IMR-90 (cell line): ENCODE results near the gene AKR1C4. TPM values are rescaled to one million over a fixed set of nuclear protein-coding genes. Genes with fewer than 3 reads are reported as not detected.

ENCODE experiments used
- ATAC-seq: fragments of 200-7000 bp; cut with Tn5 transposase; 2 replicates; pipeline ENCODE4 v1.9.1; 2020; ENCODE audit warnings: low read depth, mild to moderate bottlenecking, moderate library complexity
- BruUV-seq: library from RNA; stranded (reverse); fragments of 400-500 nt; replicated peaks from 2 replicates; lab custom pipeline; 2021; lab: Mats Ljungman, UMichigan
- CTCF ChIA-PET: fragments of 300-600 bp; formaldehyde crosslinking; extraction: SDS; loops from one replicate; lab custom pipeline; 2021; ENCODE audit warnings: antibody characterized with exemption; lab: Yijun Ruan, JAX
- POLR2A ChIA-PET: fragments of 300-600 bp; sonication (Branson Sonifier 250); formaldehyde crosslinking; loops from one replicate; lab custom pipeline; 2022; ENCODE audit warnings: antibody characterized with exemption; ENCODE audit not compliant: unreplicated experiment; lab: Charles Lee
- DNase-seq: peaks from one replicate; pipeline ENCODE4 v3.0.0; 2013
- H2AFZ ChIP-seq: replicated peaks from 2 replicates; pipeline ENCODE3; 2013; ENCODE audit warnings: low read length, mild to moderate bottlenecking; ENCODE audit not compliant: poor library complexity
- H2AK5ac ChIP-seq: 2 replicates; pipeline ENCODE4 v1.6.1; 2013; ENCODE audit warnings: low read depth, low read length, inconsistent platforms
- H2AK9ac ChIP-seq: replicated peaks from 2 replicates; pipeline ENCODE3; 2013; ENCODE audit warnings: mild to moderate bottlenecking, low read depth, low read length, moderate library complexity; ENCODE audit not compliant: poor library complexity
- H2BK120ac ChIP-seq: 2 replicates; pipeline ENCODE4 v1.6.1; 2013; ENCODE audit warnings: low read depth, low read length, inconsistent platforms
- H2BK15ac ChIP-seq: 3 replicates; pipeline ENCODE4 v1.6.1; 2013; ENCODE audit warnings: low read depth, low read length, inconsistent platforms
- H2BK20ac ChIP-seq: 2 replicates; pipeline ENCODE4 v1.6.1; 2013; ENCODE audit warnings: low read depth, mild to moderate bottlenecking, inconsistent platforms, low read length, moderate library complexity
- H2BK5ac ChIP-seq: 2 replicates; pipeline ENCODE4 v1.6.1; 2013; ENCODE audit warnings: mild to moderate bottlenecking, low read depth, low read length, inconsistent platforms; ENCODE audit not compliant: poor library complexity, severe bottlenecking
- H3K14ac ChIP-seq: replicated peaks from 2 replicates; pipeline ENCODE4 v1.6.1; 2013; ENCODE audit warnings: low read depth, low read length, inconsistent platforms
- H3K18ac ChIP-seq: 2 replicates; pipeline ENCODE4 v1.6.1; 2013; ENCODE audit warnings: low read depth, low read length, control low read depth
- H3K23ac ChIP-seq: 2 replicates; pipeline ENCODE4 v1.6.1; 2013; ENCODE audit warnings: low read depth, low read length, inconsistent platforms
- H3K27ac ChIP-seq: 2 replicates; pipeline ENCODE4 v1.5.1; 2013; ENCODE audit warnings: mild to moderate bottlenecking, control low read depth, low read length; ENCODE audit not compliant: insufficient read depth
- H3K27me3 ChIP-seq: 2 replicates; pipeline ENCODE4 v1.6.1; 2013; ENCODE audit warnings: low read length; ENCODE audit not compliant: control insufficient read depth, insufficient read depth
- H3K36me3 ChIP-seq: 2 replicates; pipeline ENCODE4 v1.6.1; 2013; ENCODE audit warnings: low read length, mixed read lengths; ENCODE audit not compliant: control insufficient read depth, insufficient read depth
- H3K4ac ChIP-seq: 2 replicates; pipeline ENCODE4 v1.6.1; 2013; ENCODE audit warnings: low read depth, low read length, inconsistent platforms
- H3K4me1 ChIP-seq: 2 replicates; pipeline ENCODE4 v1.6.1; 2013; ENCODE audit warnings: low read length, mixed read lengths; ENCODE audit not compliant: control insufficient read depth, insufficient read depth
- H3K4me2 ChIP-seq: 2 replicates; pipeline ENCODE4 v1.6.1; 2013; ENCODE audit warnings: low read depth, mild to moderate bottlenecking, control low read depth, low read length, moderate library complexity
- H3K4me3 ChIP-seq: 2 replicates; pipeline ENCODE4 v1.5.1; 2013; ENCODE audit warnings: low read depth, mild to moderate bottlenecking, control low read depth, low read length, moderate library complexity; ENCODE audit not compliant: insufficient read depth
- H3K56ac ChIP-seq: 2 replicates; pipeline ENCODE4 v1.6.1; 2013; ENCODE audit warnings: low read length, inconsistent platforms; ENCODE audit not compliant: insufficient read depth; ENCODE audit errors: extremely low read depth
- H3K79me1 ChIP-seq, 2 experiments: 2 replicates each; pipeline ENCODE4 v1.6.1; 2013; ENCODE audit warnings: low read length in 2 of 2, inconsistent platforms in 1 of 2, low read depth in 1 of 2
- H3K9ac ChIP-seq: 2 replicates; pipeline ENCODE4 v1.6.1; 2013; ENCODE audit warnings: low read depth, low read length, control low read depth
- H3K9me1 ChIP-seq: 2 replicates; pipeline ENCODE4 v1.6.1; 2013; ENCODE audit warnings: low read length, inconsistent platforms; ENCODE audit not compliant: insufficient read depth
- H3K9me3 ChIP-seq: 2 replicates; pipeline ENCODE4 v1.6.1; 2013; ENCODE audit warnings: low read length; ENCODE audit not compliant: control insufficient read depth, insufficient read depth
- H4K20me1 ChIP-seq: 2 replicates; pipeline ENCODE4 v1.6.1; 2013; ENCODE audit warnings: low read length, inconsistent platforms; ENCODE audit not compliant: insufficient read depth
- H4K5ac ChIP-seq: 2 replicates; pipeline ENCODE4 v1.6.1; 2013; ENCODE audit warnings: mild to moderate bottlenecking, low read depth, low read length, control low read depth
- H4K8ac ChIP-seq, 2 experiments: 2 replicates each; pipeline ENCODE4 v1.6.1; 2013; ENCODE audit warnings: low read depth in 2 of 2, low read length in 2 of 2, control low read depth in 1 of 2, inconsistent platforms in 1 of 2
- H4K91ac ChIP-seq: 2 replicates; pipeline ENCODE4 v1.6.1; 2013; ENCODE audit warnings: low read depth, low read length, inconsistent platforms; ENCODE audit not compliant: insufficient read depth
- BHLHE40 ChIP-seq: fragments of 150-350 bp; IDR thresholded peaks from 2 replicates; pipeline ENCODE4 v1.6.1; 2016; ENCODE audit warnings: mild to moderate bottlenecking, low read depth, low read length
- CEBPB ChIP-seq: IDR thresholded peaks from 2 replicates; pipeline ENCODE4 v1.6.1; 2012; ENCODE audit warnings: low read depth, low read length, improper control_type of control experiment
- CHD1 ChIP-seq: IDR thresholded peaks from 2 replicates; pipeline ENCODE4 v1.6.1; 2012; ENCODE audit warnings: low read depth, low read length, improper control_type of control experiment
- CTCF ChIP-seq: conservative IDR thresholded peaks from 2 replicates; pipeline ENCODE4 v1.5.1; 2012; ENCODE audit warnings: mild to moderate bottlenecking, low read depth, low read length, improper control_type of control experiment
- ELK1 ChIP-seq: fragments of 150-350 bp; IDR thresholded peaks from 2 replicates; pipeline ENCODE4 v1.6.1; 2016; ENCODE audit warnings: low read depth, mild to moderate bottlenecking, low read length, moderate library complexity, borderline replicate concordance
- FOS ChIP-seq: fragments of 150-350 bp; IDR thresholded peaks from 2 replicates; pipeline ENCODE4 v1.6.1; 2016; ENCODE audit warnings: low read depth, low read length
- MAFK ChIP-seq: IDR thresholded peaks from 2 replicates; pipeline ENCODE4 v1.6.1; 2012; ENCODE audit warnings: low read depth, low read length, improper control_type of control experiment
- MAZ ChIP-seq: IDR thresholded peaks from 2 replicates; pipeline ENCODE4 v1.6.1; 2012; ENCODE audit warnings: low read depth, mild to moderate bottlenecking, low read length, improper control_type of control experiment, moderate library complexity, borderline replicate concordance
- MXI1 ChIP-seq: IDR thresholded peaks from 2 replicates; pipeline ENCODE4 v1.6.1; 2012; ENCODE audit warnings: low read depth, mild to moderate bottlenecking, low read length, moderate library complexity, borderline replicate concordance
- NFE2L2 ChIP-seq: fragments of 150-350 bp; IDR thresholded peaks from 2 replicates; pipeline ENCODE4 v1.6.1; 2016; ENCODE audit warnings: low read depth, mild to moderate bottlenecking, low read length
- POLR2A ChIP-seq: IDR thresholded peaks from 2 replicates; pipeline ENCODE4 v1.6.1; 2012; ENCODE audit warnings: mild to moderate bottlenecking, low read depth, low read length
- RAD21 ChIP-seq: IDR thresholded peaks from 2 replicates; pipeline ENCODE4 v1.6.1; 2012; ENCODE audit warnings: low read length, improper control_type of control experiment
- RCOR1 ChIP-seq: IDR thresholded peaks from 2 replicates; pipeline ENCODE4 v1.6.1; 2012; ENCODE audit warnings: mild to moderate bottlenecking, low read length, improper control_type of control experiment; ENCODE audit not compliant: insufficient replicate concordance
- RFX5 ChIP-seq: IDR thresholded peaks from 2 replicates; pipeline ENCODE4 v1.8.0; 2012; ENCODE audit warnings: low read depth, mild to moderate bottlenecking, low read length, moderate library complexity
- SMC3 ChIP-seq: fragments of 150-350 bp; IDR thresholded peaks from 2 replicates; pipeline ENCODE4 v1.6.1; 2016; ENCODE audit warnings: low read depth, mild to moderate bottlenecking, antibody characterized with exemption, low read length, moderate library complexity
- USF2 ChIP-seq: fragments of 150-350 bp; IDR thresholded peaks from 2 replicates; pipeline ENCODE4 v1.6.1; 2017; ENCODE audit warnings: mild to moderate bottlenecking, antibody characterized with exemption, low read length, low read depth
- WGBS, 2 experiments: methylation state at CpG; one replicate each; pipeline versions ENCODE4 v1.1.5 to v1.1.7; 2013; ENCODE audit warnings: missing lambda C conversion rate in 2 of 2; ENCODE audit not compliant: insufficient read length in 1 of 2; ENCODE audit errors: extremely low coverage in 2 of 2; 5-methylcytosine and 5-hydroxymethylcytosine counted together
- dilution Hi-C: fragments of 300-500 bp; cut with HindIII; formaldehyde crosslinking; loops from one replicate; pipeline ENCODE4 v1.14.3; 2018; ENCODE audit warnings: low sequenced_read_pairs; ENCODE audit not compliant: unreplicated experiment
- in situ Hi-C: fragments of 300-500 bp; cut with MboI; formaldehyde crosslinking; loops from 3 replicates; pipeline ENCODE4 v1.14.3; 2019; ENCODE audit warnings: low sequenced_read_pairs, inconsistent platforms, mixed read lengths
- intact Hi-C: fragments of 100-400 bp; cut with micrococcal nuclease; formaldehyde crosslinking; loops from 2 replicates; pipeline ENCODE4 v1.10.0; 2022
- polyA plus RNA-seq, 3 experiments: library from polyadenylated mRNA; depleted of rRNA; stranded (reverse); fragments of >200 nt; gene quantifications; 2 replicates each; pipeline ENCODE4 v1.2.3, GENCODE V29; 2012; ENCODE audit warnings: low replicate concordance in 1 of 3
- total RNA-seq: library from RNA; depleted of rRNA; stranded (reverse); fragments of >200 nt; gene quantifications from 2 replicates; pipeline ENCODE4 v1.2.3, GENCODE V29; 2012

AKR1C4 gene
- total and polyA plus RNA-seq, 2 of the 4 experiments (the other 2 are of a cell fraction), result not detected

- in situ Hi-C loops, result no loop called here
- Histone ChIP-seq H2AFZ (no peak overlapping the region), H4K8ac (no peak overlapping the region), H3K4me2 (no peak overlapping the region), H3K56ac (no peak overlapping the region), H3K4me1 (no peaks in the 10 kb centered on the region), H3K9me3 (no peaks in the 10 kb centered on the region), H2BK20ac (no peak overlapping the region), H3K27me3 (no peaks in the 10 kb centered on the region), H3K4me3 (no peak overlapping the region), H3K27ac (no peak overlapping the region), H2BK5ac (no peak overlapping the region), H3K23ac (no peak overlapping the region), H2BK120ac (no peak overlapping the region), H2BK15ac (no peak overlapping the region), H2AK5ac (no peak overlapping the region), H3K9ac (no peak overlapping the region), H3K36me3 (no peaks in the 10 kb centered on the region), H4K5ac (no peak overlapping the region), H2AK9ac (no peak overlapping the region), H4K91ac (no peak overlapping the region), H3K18ac (no peak overlapping the region), H3K14ac (no peak overlapping the region), H4K20me1 (no peaks in the 10 kb centered on the region), H3K4ac (no peak overlapping the region), H3K79me1 (no peaks in the 10 kb centered on the region), H3K9me1 (no peaks in the 10 kb centered on the region)
- ATAC-seq (no peak), DNase-seq (no peak)
- intact Hi-C loops, result no loop called here
- dilution Hi-C loops, result no loop called here
- ChIA-PET POLR2A (no interaction called here), CTCF (no interaction called here)
- TF ChIP-seq CEBPB, result no peak
- TF ChIP-seq CHD1, result no peak
- no peak for TF ChIP-seq FOS
- TF ChIP-seq RCOR1, result no peak
- no peak for TF ChIP-seq ELK1
- no peak for TF ChIP-seq NFE2L2
- TF ChIP-seq MAFK, result no peak
- no peak for TF ChIP-seq USF2
- no peak for TF ChIP-seq BHLHE40
- TF ChIP-seq MAZ, result no peak
- no peak for TF ChIP-seq CTCF
- TF ChIP-seq RFX5, result no peak
- no peak for TF ChIP-seq MXI1
- TF ChIP-seq POLR2A, result no peak
- no peak for TF ChIP-seq SMC3
- TF ChIP-seq RAD21, result no peak
- WGBS, 2 experiments, result 11% methylated on average over 1 of the region's 2 CpGs; no CpG with 5 or more reads in 1 of the 2 experiments
- no TSS peak for BruUV-seq
Measured at GRCh38 chr10:5188358-5188757, 8.3 kb upstream of the AKR1C4 start.
